ENCODE results near the gene TTPAL.

The TTPAL gene

GRCh38 chr20:44475694-44476560 is at the start of gene TTPAL:
TSS of gene TTPAL (plus strand) at chr20:44475874. CDS start at chr20:44480000, 4,126 bp downstream.
- FAIRE-seq = no peak

GRCh38 chr20:44425923-44426322 is 49.8 kb upstream of the TTPAL start:
- no peak for FAIRE-seq

- no peak for FAIRE-seq
Observed at GRCh38 chr20:44426879-44427790, 48.5 kb upstream of the TTPAL start.

- no peak for FAIRE-seq
Observed at GRCh38 chr20:44427804-44428173, 47.9 kb upstream of the TTPAL start.

- no peak for FAIRE-seq
Observed at GRCh38 chr20:44428174-44429016, 47.3 kb upstream of the TTPAL start.

GRCh38 chr20:44429017-44429339 is 46.7 kb upstream of the TTPAL start:
- FAIRE-seq = no peak

- no peak for FAIRE-seq
Observed at GRCh38 chr20:44429419-44430269, 46.0 kb upstream of the TTPAL start.

GRCh38 chr20:44430270-44431065 is 45.2 kb upstream of the TTPAL start:
- no peak for FAIRE-seq

GRCh38 chr20:44431118-44431501 is 44.6 kb upstream of the TTPAL start:
- FAIRE-seq = no peak

GRCh38 chr20:44431502-44432234 is 44.0 kb upstream of the TTPAL start:
- no peak for FAIRE-seq

- no peak for FAIRE-seq
Observed at GRCh38 chr20:44432618-44433577, 42.8 kb upstream of the TTPAL start.

GRCh38 chr20:44433751-44434538 is 41.7 kb upstream of the TTPAL start:
- FAIRE-seq = no peak

GRCh38 chr20:44435630-44436335 is 39.9 kb upstream of the TTPAL start:
- FAIRE-seq = no peak

GRCh38 chr20:44436393-44436792 is 39.3 kb upstream of the TTPAL start:
- FAIRE-seq = no peak

GRCh38 chr20:44437497-44437896 is 38.2 kb upstream of the TTPAL start:
- FAIRE-seq = no peak

- no peak for FAIRE-seq
Observed at GRCh38 chr20:44438782-44439181, 36.9 kb upstream of the TTPAL start.

- no peak for FAIRE-seq
Observed at GRCh38 chr20:44439318-44439717, 36.4 kb upstream of the TTPAL start.

Data from A204.1 (cell line).